Rectal smooth muscle tissue (tissue), 1 donor: ENCODE measurements around the gene P2RX6.
"Not testable (repeated sequence)": the region's sequence is repeated elsewhere in the genome, so short reads cannot be mapped to it uniquely, and the experiment has no call there.

Source experiments
- H3K27ac ChIP-seq: one replicate; pipeline ENCODE4 v1.7.0; 2013; ENCODE audit warnings: low read depth, low read length, inconsistent platforms
- H3K27me3 ChIP-seq: one replicate; pipeline ENCODE4 v1.7.0; 2013; ENCODE audit warnings: low read length; ENCODE audit not compliant: control insufficient read depth, insufficient read depth
- H3K36me3 ChIP-seq: one replicate; pipeline ENCODE4 v1.7.0; 2013; ENCODE audit warnings: low read length; ENCODE audit not compliant: control insufficient read depth, insufficient read depth
- H3K4me1 ChIP-seq: one replicate; pipeline ENCODE4 v1.7.0; 2013; ENCODE audit warnings: low read length; ENCODE audit not compliant: control insufficient read depth, insufficient read depth
- H3K4me3 ChIP-seq: one replicate; pipeline ENCODE4 v1.7.0; 2013; ENCODE audit warnings: low read length
- H3K9ac ChIP-seq: one replicate; pipeline ENCODE4 v1.7.0; 2013; ENCODE audit warnings: low read length

P2RX6 gene

GRCh38 chr22:21014726-21015465 is at the start of gene P2RX6:
Gene P2RX6 (plus strand): TSS chr22:21015165. CDS start chr22:21015175, 10 bp downstream.
- H3K36me3 ChIP-seq: no peaks in the 10 kb centered on the region
- no peaks in the 10 kb centered on the region for H3K27me3 ChIP-seq
- peaks cover 12% of the 10 kb centered on the region for H3K4me1 ChIP-seq
- H3K4me3 ChIP-seq: peak within 1 kb of the TSS; percentile 53
- peak within 1 kb of the TSS; percentile 23 for H3K27ac ChIP-seq
- H3K9ac ChIP-seq: no peak within 1 kb of the TSS

GRCh38 chr22:20965888-20966855 is 48.8 kb upstream of the P2RX6 start:
- Histone ChIP-seq H3K4me3 (peak overlapping the region; percentile 59), H3K36me3 (no peaks in the 10 kb centered on the region), H3K4me1 (no peaks in the 10 kb centered on the region), H3K9ac (peak overlapping the region; percentile 52), H3K27me3 (no peaks in the 10 kb centered on the region), H3K27ac (no peak overlapping the region)

- Histone ChIP-seq H3K27ac (no peak within 1 kb of the TSS), H3K9ac (peak within 1 kb of the TSS; percentile 52), H3K36me3 (no peaks in the 10 kb centered on the region), H3K4me3 (peak within 1 kb of the TSS; percentile 59), H3K4me1 (no peaks in the 10 kb centered on the region), H3K27me3 (no peaks in the 10 kb centered on the region)
Measured at GRCh38 chr22:20966883-20967696, 47.9 kb upstream of the P2RX6 start, which contains the start of gene AIFM3. Gene AIFM3 (plus strand): TSS chr22:20967255. CDS start chr22:20967945, 690 bp downstream.

GRCh38 chr22:20967697-20968211 is 47.2 kb upstream of the P2RX6 start:
- no peaks in the 10 kb centered on the region for H3K27me3 ChIP-seq
- H3K4me1 ChIP-seq: no peaks in the 10 kb centered on the region
- no peak overlapping the region for H3K9ac ChIP-seq
- H3K4me3 ChIP-seq: no peak overlapping the region
- H3K27ac ChIP-seq: no peak overlapping the region
- no peaks in the 10 kb centered on the region for H3K36me3 ChIP-seq

- H3K4me1 ChIP-seq: no peaks in the 10 kb centered on the region
- H3K27ac ChIP-seq: no peak overlapping the region
- no peak overlapping the region for H3K4me3 ChIP-seq
- no peaks in the 10 kb centered on the region for H3K36me3 ChIP-seq
- no peak overlapping the region for H3K9ac ChIP-seq
- no peaks in the 10 kb centered on the region for H3K27me3 ChIP-seq
Measured at GRCh38 chr22:20968281-20968977, 46.5 kb upstream of the P2RX6 start.

GRCh38 chr22:20970939-20971657 is 43.9 kb upstream of the P2RX6 start:
- no peak overlapping the region for H3K27ac ChIP-seq
- no peaks in the 10 kb centered on the region for H3K27me3 ChIP-seq
- H3K4me1 ChIP-seq: no peaks in the 10 kb centered on the region
- H3K36me3 ChIP-seq: no peaks in the 10 kb centered on the region
- H3K9ac ChIP-seq: no peak overlapping the region
- H3K4me3 ChIP-seq: no peak overlapping the region

- not testable (repeated sequence) for H3K27ac ChIP-seq, H3K4me3 ChIP-seq, H3K4me1 ChIP-seq, H3K27me3 ChIP-seq, H3K36me3 ChIP-seq, H3K9ac ChIP-seq
Measured at GRCh38 chr22:20972014-20972694, 42.8 kb upstream of the P2RX6 start.

- Histone ChIP-seq H3K27me3 (no peaks in the 10 kb centered on the region), H3K9ac (no peak overlapping the region), H3K4me1 (no peaks in the 10 kb centered on the region), H3K4me3 (no peak overlapping the region), H3K27ac (no peak overlapping the region), H3K36me3 (no peaks in the 10 kb centered on the region)
Measured at GRCh38 chr22:20972933-20973577, 41.9 kb upstream of the P2RX6 start.

GRCh38 chr22:20973634-20974286 is 41.2 kb upstream of the P2RX6 start:
- no peak overlapping the region for H3K4me3 ChIP-seq
- H3K4me1 ChIP-seq: no peaks in the 10 kb centered on the region
- peaks cover 5% of the 10 kb centered on the region for H3K36me3 ChIP-seq
- no peaks in the 10 kb centered on the region for H3K27me3 ChIP-seq
- no peak overlapping the region for H3K27ac ChIP-seq
- no peak overlapping the region for H3K9ac ChIP-seq

- no peak overlapping the region for H3K27ac ChIP-seq
- H3K36me3 ChIP-seq: peaks cover 5% of the 10 kb centered on the region
- H3K9ac ChIP-seq: no peak overlapping the region
- no peaks in the 10 kb centered on the region for H3K4me1 ChIP-seq
- H3K27me3 ChIP-seq: no peaks in the 10 kb centered on the region
- H3K4me3 ChIP-seq: no peak overlapping the region
Measured at GRCh38 chr22:20974336-20974955, 40.5 kb upstream of the P2RX6 start.
